Subcutaneous abdominal adipose tissue (tissue), 5 donors: Measurements from ENCODE around the gene HABP4.

Experiments used
- H3K27ac ChIP-seq: one replicate; pipeline ENCODE4 v1.7.0; 2013; ENCODE audit warnings: low read depth, mild to moderate bottlenecking, inconsistent platforms, low read length, moderate library complexity
- H3K27me3 ChIP-seq, 5 donors: one replicate each; pipeline ENCODE4 v1.7.0; 2013; ENCODE audit warnings: low read length in 5 of 5, inconsistent platforms in 1 of 5; ENCODE audit not compliant: control insufficient read depth in 5 of 5, insufficient read depth in 4 of 5
- H3K36me3 ChIP-seq, 5 donors: one replicate each; pipeline ENCODE4 v1.7.0; 2013; ENCODE audit warnings: low read length in 5 of 5; ENCODE audit not compliant: control insufficient read depth in 5 of 5, insufficient read depth in 5 of 5
- H3K4me1 ChIP-seq, 5 donors: one replicate each; pipeline ENCODE4 v1.7.0; 2013; ENCODE audit warnings: low read length in 5 of 5, mild to moderate bottlenecking in 3 of 5, moderate library complexity in 1 of 5; ENCODE audit not compliant: control insufficient read depth in 5 of 5, insufficient read depth in 5 of 5
- H3K4me3 ChIP-seq, 5 donors: one replicate each; pipeline ENCODE4 v1.7.0; 2013; ENCODE audit warnings: low read length in 5 of 5, low read depth in 1 of 5
- H3K9ac ChIP-seq, 5 donors: one replicate each; pipeline ENCODE4 v1.7.0; 2013; ENCODE audit warnings: low read length in 5 of 5, mild to moderate bottlenecking in 4 of 5, moderate library complexity in 3 of 5
- H3K9me3 ChIP-seq, 5 donors: one replicate each; pipeline ENCODE4 v1.7.0; 2013; ENCODE audit warnings: low read length in 5 of 5; ENCODE audit not compliant: control insufficient read depth in 5 of 5
- donor health status: healthy.
- donor health status: healthy.
- donor health status: healthy.
- donor health status: healthy.
- donor health status: healthy.

Gene HABP4, protein sequence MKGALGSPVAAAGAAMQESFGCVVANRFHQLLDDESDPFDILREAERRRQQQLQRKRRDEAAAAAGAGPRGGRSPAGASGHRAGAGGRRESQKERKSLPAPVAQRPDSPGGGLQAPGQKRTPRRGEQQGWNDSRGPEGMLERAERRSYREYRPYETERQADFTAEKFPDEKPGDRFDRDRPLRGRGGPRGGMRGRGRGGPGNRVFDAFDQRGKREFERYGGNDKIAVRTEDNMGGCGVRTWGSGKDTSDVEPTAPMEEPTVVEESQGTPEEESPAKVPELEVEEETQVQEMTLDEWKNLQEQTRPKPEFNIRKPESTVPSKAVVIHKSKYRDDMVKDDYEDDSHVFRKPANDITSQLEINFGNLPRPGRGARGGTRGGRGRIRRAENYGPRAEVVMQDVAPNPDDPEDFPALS

GRCh38 chr9:96449845-96450612 is at the start of gene HABP4:
Gene HABP4 (plus strand): TSS chr9:96450169. CDS start chr9:96450280, 111 bp downstream.
- H3K4me1 ChIP-seq: peaks cover 0 to 18% (median 17%) of the 10 kb centered on the region in 5 donors
- H3K9me3 ChIP-seq: no peaks in the 10 kb centered on the region
- no peaks in the 10 kb centered on the region for H3K36me3 ChIP-seq
- peak within 1 kb of the TSS; percentile 18 for H3K27ac ChIP-seq
- H3K27me3 ChIP-seq: no peaks in the 10 kb centered on the region
- H3K4me3 ChIP-seq: peak within 1 kb of the TSS; percentile 74 to 93 (median 83)
- H3K9ac ChIP-seq: peak within 1 kb of the TSS; percentile 56 to 82 (median 70)

- Histone ChIP-seq H3K9me3 (no peaks in the 10 kb centered on the region), H3K4me3 (no peak overlapping the region), H3K27me3 (no peaks in the 10 kb centered on the region), H3K27ac (no peak overlapping the region), H3K36me3 (no peaks in the 10 kb centered on the region), H3K4me1 (no peaks in the 10 kb centered on the region), H3K9ac (no peak overlapping the region)
Observed at GRCh38 chr9:96408409-96409280, 41.3 kb upstream of the HABP4 start.

DNA sequence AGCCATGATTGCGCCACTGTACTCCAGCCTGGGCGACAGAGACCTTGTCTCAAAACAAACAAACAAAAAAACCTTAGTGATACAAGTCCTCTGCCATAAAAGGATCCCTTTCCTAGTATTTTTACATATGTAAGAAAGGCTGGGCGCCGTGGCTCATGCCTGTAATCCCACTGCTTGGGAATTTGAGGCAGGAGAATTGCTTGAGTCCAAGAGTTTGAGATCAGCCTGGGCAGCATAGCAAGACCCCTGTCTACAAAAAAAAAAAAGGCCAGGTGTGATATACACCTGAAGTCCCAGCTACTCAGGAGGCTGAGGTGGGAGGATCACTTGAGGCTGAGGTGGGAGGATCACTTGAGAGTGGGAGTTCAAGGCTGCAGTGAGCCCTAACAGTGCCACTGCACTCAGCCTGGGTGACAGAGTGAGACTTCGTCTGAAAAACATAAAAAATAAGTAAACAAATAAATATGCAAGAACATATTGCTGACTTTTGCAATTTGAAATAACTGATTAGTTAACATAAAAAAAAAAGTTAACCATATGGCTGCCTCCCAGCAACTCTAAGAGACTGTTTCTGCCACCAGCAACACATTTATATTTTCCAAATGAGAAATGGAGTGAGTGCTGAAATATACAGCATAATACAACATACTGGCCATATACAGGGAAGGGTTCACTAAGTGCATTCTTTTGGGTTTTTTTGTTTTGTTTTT is 38.7 kb upstream of the HABP4 start:
- Histone ChIP-seq H3K36me3 (no peaks in the 10 kb centered on the region), H3K4me1 (no peaks in the 10 kb centered on the region), H3K9ac (no peak overlapping the region), H3K27ac (no peak overlapping the region), H3K9me3 (no peaks in the 10 kb centered on the region), H3K4me3 (no peak overlapping the region), H3K27me3 (no peaks in the 10 kb centered on the region)

DNA sequence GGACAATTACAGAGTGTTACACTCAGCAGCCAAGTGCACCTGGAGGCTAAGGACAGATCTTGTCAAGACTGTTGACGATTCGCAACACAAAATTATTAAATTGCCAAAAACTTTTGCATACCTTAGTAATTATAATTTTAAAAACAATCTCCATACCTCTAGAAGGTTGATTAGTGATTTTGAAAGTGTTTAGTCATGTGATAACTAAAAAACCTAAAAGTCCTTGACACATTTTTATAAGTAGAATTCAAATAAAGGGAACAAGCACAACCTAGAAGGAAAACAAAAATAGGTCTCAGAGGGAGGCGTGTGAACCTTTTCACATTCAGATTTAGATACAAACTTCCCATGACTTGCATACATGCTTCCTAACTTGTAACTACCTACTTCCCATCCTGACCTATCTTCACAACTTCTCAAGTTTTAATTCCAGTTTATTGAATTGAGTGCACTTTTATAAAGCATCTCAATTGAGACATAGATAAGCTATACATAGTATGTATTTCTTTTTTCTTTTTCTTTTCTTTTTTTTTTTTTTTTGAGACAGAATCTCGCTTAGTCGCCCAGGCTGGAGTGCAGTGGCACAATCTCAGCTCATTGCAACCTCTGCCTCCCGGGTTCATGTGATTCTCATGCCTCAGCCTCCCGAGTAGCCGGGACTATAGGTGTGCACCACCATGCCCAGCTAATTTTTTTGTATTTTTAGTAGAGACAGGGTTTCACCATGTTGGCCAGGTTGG is 37.6 kb upstream of the HABP4 start:
- no peaks in the 10 kb centered on the region for H3K27me3 ChIP-seq
- no peaks in the 10 kb centered on the region for H3K9me3 ChIP-seq
- peaks cover 3 to 8% (median 8%) of the 10 kb centered on the region in 5 donors for H3K4me1 ChIP-seq
- H3K36me3 ChIP-seq: no peaks in the 10 kb centered on the region
- no peak overlapping the region for H3K9ac ChIP-seq
- no peak overlapping the region for H3K27ac ChIP-seq
- no peak overlapping the region for H3K4me3 ChIP-seq

GRCh38 chr9:96413302-96414221 is 36.4 kb upstream of the HABP4 start:
- H3K27ac ChIP-seq: no peak overlapping the region
- peaks cover 3 to 14% (median 9%) of the 10 kb centered on the region in 5 donors for H3K4me1 ChIP-seq
- H3K9me3 ChIP-seq: no peaks in the 10 kb centered on the region
- no peaks in the 10 kb centered on the region for H3K27me3 ChIP-seq
- H3K9ac ChIP-seq: no peak overlapping the region
- no peak overlapping the region for H3K4me3 ChIP-seq
- no peaks in the 10 kb centered on the region for H3K36me3 ChIP-seq

DNA sequence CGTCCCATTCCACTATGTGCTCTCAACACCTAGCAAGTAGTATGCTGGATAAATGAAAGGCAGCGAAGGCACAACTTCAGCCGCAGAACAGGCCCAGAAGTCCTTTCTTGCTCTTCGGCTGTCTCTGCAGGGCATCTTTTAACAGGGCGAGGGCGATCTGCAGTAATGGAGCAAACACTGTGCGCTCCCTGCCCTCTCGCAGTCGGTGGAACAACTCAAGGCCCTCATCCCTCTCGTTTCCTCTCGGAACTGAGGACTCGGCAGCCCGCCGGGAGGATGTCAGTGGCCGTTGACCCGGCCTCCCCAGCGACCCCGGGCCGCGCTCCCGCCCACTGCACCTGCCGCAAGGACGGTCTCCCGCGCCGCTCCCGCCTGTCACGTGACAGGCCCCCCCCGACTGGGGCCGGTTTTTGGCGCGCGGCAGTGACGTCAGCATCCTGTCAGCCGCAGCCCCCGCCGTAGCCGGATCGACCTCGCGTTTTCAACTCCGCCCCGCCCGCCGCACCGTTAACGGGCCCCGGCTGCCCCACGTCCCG is 32.9 kb upstream of the HABP4 start:
- peak overlapping the region; percentile 88 for H3K27ac ChIP-seq
- H3K4me3 ChIP-seq: peak overlapping the region; percentile 84 to 97 (median 93)
- peak overlapping the region; percentile 48 to 89 (median 75) for H3K9ac ChIP-seq
- no peaks in the 10 kb centered on the region for H3K9me3 ChIP-seq
- H3K27me3 ChIP-seq: no peaks in the 10 kb centered on the region
- peaks cover 11 to 39% (median 29%) of the 10 kb centered on the region in 5 donors for H3K4me1 ChIP-seq
- H3K36me3 ChIP-seq: no peaks in the 10 kb centered on the region

- peak overlapping the region in 4 of 5 donors; percentile 58 to 87 (median 64) for H3K9ac ChIP-seq
- H3K27ac ChIP-seq: peak overlapping the region; percentile 77
- H3K9me3 ChIP-seq: no peaks in the 10 kb centered on the region
- H3K27me3 ChIP-seq: no peaks in the 10 kb centered on the region
- H3K36me3 ChIP-seq: no peaks in the 10 kb centered on the region
- H3K4me3 ChIP-seq: peak overlapping the region in 4 of 5 donors; percentile 68 to 96 (median 90)
- peaks cover 11 to 39% (median 29%) of the 10 kb centered on the region in 5 donors for H3K4me1 ChIP-seq
Observed at GRCh38 chr9:96417661-96418082, 32.3 kb upstream of the HABP4 start.
